Mesendoderm (in vitro differentiated cells): ENCODE results near the gene HCN3.
A peak's percentile ranks its signal among the peaks of the same experiment; 100 is the strongest.

ENCODE experiments used
- DNase-seq: peaks from one replicate; pipeline ENCODE4 v3.0.0; 2013
- H2AK5ac ChIP-seq: 2 replicates; pipeline ENCODE4 v1.6.1; 2013; ENCODE audit warnings: low read length, inconsistent platforms
- H2BK120ac ChIP-seq: 2 replicates; pipeline ENCODE4 v1.6.1; 2013; ENCODE audit warnings: low read depth, mild to moderate bottlenecking, low read length, moderate library complexity, mixed read lengths
- H2BK15ac ChIP-seq: replicated peaks from 2 replicates; pipeline ENCODE4 v1.6.1; 2013; ENCODE audit warnings: low read depth, mild to moderate bottlenecking, moderate library complexity
- H2BK5ac ChIP-seq: 2 replicates; pipeline ENCODE4 v1.6.1; 2013; ENCODE audit warnings: low read length, inconsistent platforms
- H3K18ac ChIP-seq: 2 replicates; pipeline ENCODE4 v1.6.1; 2013; ENCODE audit warnings: mild to moderate bottlenecking, low read length, mixed read lengths
- H3K23ac ChIP-seq: one replicate; pipeline ENCODE4 v1.6.1; 2013; ENCODE audit warnings: low read length
- H3K27ac ChIP-seq: 2 replicates; pipeline ENCODE4 v1.5.1; 2013; ENCODE audit warnings: low read depth, mild to moderate bottlenecking, inconsistent platforms, low read length, moderate library complexity
- H3K27me3 ChIP-seq: 2 replicates; pipeline ENCODE4 v1.6.1; 2013; ENCODE audit warnings: low read length, control low read depth, mild to moderate bottlenecking, inconsistent platforms; ENCODE audit not compliant: insufficient read depth, poor library complexity
- H3K36me3 ChIP-seq: 2 replicates; pipeline ENCODE4 v1.6.1; 2013; ENCODE audit warnings: low read length, inconsistent platforms; ENCODE audit not compliant: control insufficient read depth, insufficient read depth
- H3K4ac ChIP-seq: one replicate; pipeline ENCODE4 v1.6.1; 2013; ENCODE audit warnings: low read depth, mild to moderate bottlenecking, low read length, moderate library complexity
- H3K4me1 ChIP-seq: 2 replicates; pipeline ENCODE4 v1.6.1; 2013; ENCODE audit warnings: low read depth, low read length, inconsistent platforms; ENCODE audit not compliant: control insufficient read depth
- H3K4me2 ChIP-seq: 2 replicates; pipeline ENCODE4 v1.6.1; 2013; ENCODE audit warnings: low read length
- H3K4me3 ChIP-seq: 2 replicates; pipeline ENCODE4 v1.5.1; 2013; ENCODE audit warnings: mild to moderate bottlenecking, low read length
- H3K56ac ChIP-seq: one replicate; pipeline ENCODE4 v1.6.1; 2013; ENCODE audit warnings: low read length
- H3K79me1 ChIP-seq: 2 replicates; pipeline ENCODE4 v1.6.1; 2013; ENCODE audit warnings: low read length, inconsistent platforms
- H3K79me2 ChIP-seq: 2 replicates; pipeline ENCODE4 v1.6.1; 2013; ENCODE audit warnings: mild to moderate bottlenecking, low read length; ENCODE audit not compliant: control insufficient read depth, insufficient read depth
- H3K9ac ChIP-seq: 2 replicates; pipeline ENCODE4 v1.6.1; 2013; ENCODE audit warnings: low read length, inconsistent platforms
- H4K5ac ChIP-seq: one replicate; pipeline ENCODE4 v1.6.1; 2013; ENCODE audit warnings: low read length
- H4K8ac ChIP-seq: one replicate; pipeline ENCODE4 v1.6.1; 2013; ENCODE audit warnings: low read depth, mild to moderate bottlenecking, control low read depth, low read length, moderate library complexity
- WGBS: extraction: QIAGEN DNeasy Blood & Tissue Kit; methylation state at CpG from one replicate; pipeline ENCODE4 v1.1.7; 2013; ENCODE audit warnings: low lambda C conversion rate, missing lambda C conversion rate; ENCODE audit not compliant: insufficient coverage; ENCODE audit errors: extremely low coverage; 5-methylcytosine and 5-hydroxymethylcytosine counted together

The HCN3 gene

GRCh38 chr1:155250633-155251449, 26.4 kb upstream of the HCN3 start:
- Histone ChIP-seq H3K18ac (peak overlapping the region; percentile 20), H3K27ac (no peak overlapping the region), H3K27me3 (no peaks in the 10 kb centered on the region), H3K4me1 (peaks cover 8% of the 10 kb centered on the region), H3K4me3 (peak overlapping the region; percentile 52), H3K79me1 (peaks cover 4% of the 10 kb centered on the region), H2AK5ac (no peak overlapping the region), H2BK120ac (no peak overlapping the region), H3K4me2 (peak overlapping the region; percentile 74), H2BK15ac (no peak overlapping the region), H3K79me2 (no peaks in the 10 kb centered on the region), H4K8ac (no peak overlapping the region), H3K56ac (peak overlapping the region; percentile 92), H3K4ac (peak overlapping the region; percentile 10), H2BK5ac (no peak overlapping the region), H4K5ac (no peak overlapping the region), H3K23ac (no peak overlapping the region), H3K9ac (peak overlapping the region; percentile 83), H3K36me3 (no peaks in the 10 kb centered on the region)
- WGBS, result no CpG with 5 or more reads among the region's 23 CpGs
- DNase-seq, result peak; percentile 96

DNA sequence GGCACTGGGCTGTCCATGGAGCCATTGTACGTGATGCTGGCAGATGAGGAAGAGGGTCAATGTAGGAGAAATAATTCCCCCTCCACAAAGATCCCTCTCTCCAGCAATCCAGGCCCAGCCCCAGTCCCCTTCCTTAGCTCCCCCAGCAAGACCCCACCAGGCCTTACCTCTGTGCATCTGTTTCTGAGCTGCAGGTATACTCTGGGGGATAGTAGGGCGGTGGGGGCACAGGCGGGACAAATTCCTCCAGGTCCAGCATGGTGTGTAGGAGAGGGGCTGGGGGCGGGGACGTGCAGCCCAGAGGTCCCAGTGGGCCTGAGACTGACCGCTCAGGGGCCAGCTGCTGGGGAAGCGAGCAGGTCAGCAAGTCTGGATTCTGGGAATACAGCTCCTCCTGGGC, 25.7 kb upstream of the HCN3 start:
- no peak overlapping the region for H3K23ac ChIP-seq
- peaks cover 4% of the 10 kb centered on the region for H3K79me1 ChIP-seq
- H2BK5ac ChIP-seq, result no peak overlapping the region
- H2AK5ac ChIP-seq, result no peak overlapping the region
- no peak overlapping the region for H3K9ac ChIP-seq
- DNase-seq, result no peak
- no peak overlapping the region for H3K27ac ChIP-seq
- H3K4me2 ChIP-seq, result no peak overlapping the region
- H3K56ac ChIP-seq, result peak overlapping the region; percentile 42
- H3K4ac ChIP-seq, result no peak overlapping the region
- H3K18ac ChIP-seq, result no peak overlapping the region
- H3K36me3 ChIP-seq, result no peaks in the 10 kb centered on the region
- H3K4me3 ChIP-seq, result no peak overlapping the region
- whole genome bisulfite sequencing, result no CpG with 5 or more reads among the region's 7 CpGs
- no peak overlapping the region for H4K5ac ChIP-seq
- peaks cover 8% of the 10 kb centered on the region for H3K4me1 ChIP-seq
- H2BK15ac ChIP-seq, result no peak overlapping the region
- no peak overlapping the region for H4K8ac ChIP-seq
- H2BK120ac ChIP-seq, result no peak overlapping the region
- no peaks in the 10 kb centered on the region for H3K27me3 ChIP-seq
- no peaks in the 10 kb centered on the region for H3K79me2 ChIP-seq

GRCh38 chr1:155253208-155253607, 24.1 kb upstream of the HCN3 start:
- Histone ChIP-seq H2BK15ac (no peak overlapping the region), H2AK5ac (no peak overlapping the region), H3K18ac (no peak overlapping the region), H2BK5ac (no peak overlapping the region), H3K36me3 (peaks cover 3% of the 10 kb centered on the region), H3K27me3 (no peaks in the 10 kb centered on the region), H2BK120ac (no peak overlapping the region), H3K4me1 (peaks cover 8% of the 10 kb centered on the region), H3K79me2 (no peaks in the 10 kb centered on the region), H3K4me3 (no peak overlapping the region), H3K4ac (no peak overlapping the region), H3K4me2 (peak overlapping the region; percentile 14), H3K23ac (no peak overlapping the region), H3K9ac (no peak overlapping the region), H3K56ac (peak overlapping the region; percentile 59), H4K8ac (no peak overlapping the region), H4K5ac (no peak overlapping the region), H3K27ac (no peak overlapping the region), H3K79me1 (peaks cover 4% of the 10 kb centered on the region)
- WGBS, result no CpG with 5 or more reads among the region's 5 CpGs
- DNase-seq, result peak; percentile 77

DNA sequence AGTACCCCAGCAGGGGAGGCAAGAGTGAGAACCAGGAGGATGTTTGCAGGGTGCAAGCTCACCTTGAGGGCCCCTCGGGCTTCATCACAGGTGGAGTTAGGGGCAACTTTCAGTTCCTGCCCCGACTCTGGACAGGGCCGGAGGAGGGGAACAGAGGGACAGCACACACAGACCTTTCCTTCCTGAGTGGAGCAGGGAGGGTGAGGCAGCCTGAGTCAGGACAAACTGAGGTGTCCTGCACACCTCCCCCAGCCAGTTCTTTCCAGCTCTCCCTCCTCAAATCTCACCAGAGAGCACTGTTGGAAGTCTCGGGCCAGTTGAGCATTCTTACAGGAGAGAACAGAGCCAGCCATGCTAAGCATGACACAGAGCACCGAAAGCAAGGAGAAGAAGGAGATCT, 23.5 kb upstream of the HCN3 start:
- Histone ChIP-seq H3K27me3 (no peaks in the 10 kb centered on the region), H3K79me1 (peaks cover 4% of the 10 kb centered on the region), H3K4me2 (peak overlapping the region; percentile 14), H3K4me1 (peaks cover 8% of the 10 kb centered on the region), H3K4ac (no peak overlapping the region), H3K4me3 (no peak overlapping the region), H3K9ac (peak overlapping the region; percentile 85), H3K27ac (no peak overlapping the region), H4K5ac (no peak overlapping the region), H3K18ac (no peak overlapping the region), H2BK15ac (no peak overlapping the region), H3K56ac (peak overlapping the region; percentile 59), H3K36me3 (peaks cover 3% of the 10 kb centered on the region), H2AK5ac (peak overlapping the region; percentile 6), H3K23ac (peak overlapping the region; percentile 31), H2BK120ac (no peak overlapping the region), H3K79me2 (no peaks in the 10 kb centered on the region), H2BK5ac (no peak overlapping the region), H4K8ac (no peak overlapping the region)
- no CpG with 5 or more reads among the region's 5 CpGs for WGBS
- DNase-seq, result no peak

- peak overlapping the region; percentile 95 for H3K56ac ChIP-seq
- no peak overlapping the region for H4K5ac ChIP-seq
- H4K8ac ChIP-seq, result no peak overlapping the region
- H3K27ac ChIP-seq, result no peak overlapping the region
- peaks cover 8% of the 10 kb centered on the region for H3K4me1 ChIP-seq
- peak overlapping the region; percentile 74 for H3K4me2 ChIP-seq
- H2BK5ac ChIP-seq, result no peak overlapping the region
- peak overlapping the region; percentile 85 for H3K9ac ChIP-seq
- H3K23ac ChIP-seq, result peak overlapping the region; percentile 85
- no peak overlapping the region for H3K18ac ChIP-seq
- no peak overlapping the region for H3K4me3 ChIP-seq
- peak overlapping the region; percentile 59 for H2AK5ac ChIP-seq
- no peaks in the 10 kb centered on the region for H3K79me2 ChIP-seq
- no peak overlapping the region for H2BK15ac ChIP-seq
- no peak overlapping the region for H2BK120ac ChIP-seq
- no CpG with 5 or more reads among the region's 12 CpGs for WGBS
- H3K79me1 ChIP-seq, result peaks cover 4% of the 10 kb centered on the region
- peaks cover 3% of the 10 kb centered on the region for H3K36me3 ChIP-seq
- DNase-seq, result no peak
- no peaks in the 10 kb centered on the region for H3K27me3 ChIP-seq
- H3K4ac ChIP-seq, result no peak overlapping the region
These were observed 23.0 kb upstream of the HCN3 start for GRCh38 chr1:155254228-155254713.
